GM18507 (cell line): ENCODE measurements around the gene NBAS.
"Not testable (repeated sequence)": the region's sequence is repeated elsewhere in the genome, so short reads cannot be mapped to it uniquely, and the experiment has no call there.

Experiments
- DNase-seq: peaks from one replicate; pipeline ENCODE4 v3.0.0; 2011; ENCODE audit warnings: low read depth; ENCODE audit not compliant: insufficient read length; ENCODE audit errors: extremely low spot score
- FAIRE-seq: peaks from 2 replicates; lab custom pipeline; 2011; peaks lifted over from hg19 to GRCh38; lab: Jason Lieb, UNC

NBAS gene

GRCh38 chr2:15538792-15539191 is 22.3 kb downstream of the NBAS start:
- FAIRE-seq: no peak

DNA sequence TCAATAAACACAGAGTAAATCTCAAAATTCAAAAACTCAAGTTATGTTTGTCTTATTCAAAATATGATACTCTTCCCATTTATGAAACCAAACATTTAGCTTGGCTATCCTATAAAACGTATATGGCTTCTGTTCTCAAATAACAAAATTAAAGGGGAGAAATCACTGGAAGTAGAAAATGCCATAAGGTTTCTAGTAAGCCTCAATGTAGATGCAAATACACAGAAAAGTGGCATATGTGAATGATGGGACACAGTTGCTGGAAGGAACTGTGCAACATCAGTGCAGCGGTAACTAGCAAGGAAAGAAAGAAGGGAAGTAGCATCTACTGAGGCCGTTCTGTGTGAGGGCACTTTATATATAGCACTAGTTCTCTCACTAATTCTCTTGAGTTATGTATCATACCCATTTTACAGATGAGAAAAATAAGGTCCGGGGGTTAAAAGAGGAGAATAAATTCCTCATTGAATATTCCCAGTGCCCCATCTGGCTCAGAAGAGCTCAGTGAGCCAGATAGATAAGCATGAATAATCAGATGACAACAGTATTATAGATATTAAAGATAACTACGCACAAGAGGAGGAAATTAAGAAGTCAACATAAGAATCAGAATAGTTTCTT is 27.2 kb downstream of the NBAS start:
- FAIRE-seq (no peak), DNase-seq (no peak)

More at GRCh38 chr2:15538792-15539191, 22.3 kb downstream of the NBAS start:
- DNase-seq: no peak

- DNase-seq (no peak), FAIRE-seq (no peak)
These were observed 28.1 kb downstream of the NBAS start for GRCh38 chr2:15532996-15533395.

DNA sequence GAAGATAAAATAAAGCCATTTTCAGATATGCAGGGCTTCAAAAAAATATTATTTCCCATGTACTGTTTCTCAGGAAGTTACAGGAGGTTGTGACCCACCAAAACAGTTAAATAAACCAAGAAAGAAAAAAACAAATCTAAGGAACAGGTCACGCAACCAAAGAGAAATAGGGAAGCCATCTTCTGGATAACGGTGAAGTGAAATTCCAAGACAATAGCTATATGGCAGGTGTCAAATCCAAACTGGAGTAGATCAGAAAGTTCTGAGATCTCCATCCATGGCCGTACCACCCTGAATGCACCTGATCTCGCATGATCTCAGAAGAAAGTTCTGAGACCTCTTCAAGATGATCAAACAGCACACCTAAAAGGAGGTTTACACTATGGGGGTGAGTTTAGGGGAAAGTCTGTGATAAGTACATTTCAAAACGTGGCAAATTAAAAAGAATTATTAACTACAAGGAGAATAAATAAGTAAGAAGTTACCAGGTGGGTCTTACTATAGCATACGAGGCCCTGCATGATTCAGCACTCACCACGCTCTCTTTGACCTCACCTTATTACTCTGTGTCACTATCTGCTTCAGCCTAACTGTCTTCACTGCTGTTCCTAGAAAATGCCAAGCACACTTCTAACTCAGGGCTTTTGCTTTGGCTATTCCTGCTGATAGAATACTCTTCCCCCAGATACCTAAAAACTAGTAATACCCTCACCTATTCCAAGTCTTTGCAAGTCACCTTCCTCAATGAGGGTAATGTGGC is 29.9 kb downstream of the NBAS start:
- no peak for FAIRE-seq
- no peak for DNase-seq

DNA sequence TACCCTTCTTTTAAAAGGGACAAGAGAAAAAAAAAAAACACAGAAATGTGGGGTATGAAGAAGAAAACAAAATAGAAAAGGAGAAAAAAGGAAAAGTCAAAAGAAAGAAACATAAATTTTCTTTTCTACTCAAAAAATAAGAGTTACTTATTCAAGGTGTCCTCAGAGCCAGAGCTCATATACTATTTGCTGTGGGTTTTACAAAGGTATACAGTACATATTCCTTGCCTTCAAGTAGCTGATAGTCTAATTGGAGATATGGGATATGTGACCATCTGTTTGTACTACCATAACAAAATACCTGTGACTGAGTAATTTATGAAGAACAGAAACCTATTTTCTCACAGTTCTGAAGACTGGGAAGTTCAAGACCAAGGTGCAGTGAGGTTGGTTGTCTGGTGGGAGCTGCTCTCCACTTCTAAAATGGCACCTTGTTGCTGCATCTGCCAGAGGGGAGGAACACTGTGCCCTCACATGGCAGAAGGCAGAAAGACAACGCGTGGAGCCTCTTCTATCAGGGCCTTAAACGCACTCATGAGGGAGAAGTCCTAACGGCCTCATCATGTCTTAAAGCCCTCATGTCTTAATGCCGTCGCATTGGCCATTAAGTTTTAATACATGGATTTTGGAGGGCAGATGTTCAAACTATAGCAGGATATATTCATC is 33.9 kb downstream of the NBAS start:
- FAIRE-seq: no peak
- DNase-seq: no peak

DNA sequence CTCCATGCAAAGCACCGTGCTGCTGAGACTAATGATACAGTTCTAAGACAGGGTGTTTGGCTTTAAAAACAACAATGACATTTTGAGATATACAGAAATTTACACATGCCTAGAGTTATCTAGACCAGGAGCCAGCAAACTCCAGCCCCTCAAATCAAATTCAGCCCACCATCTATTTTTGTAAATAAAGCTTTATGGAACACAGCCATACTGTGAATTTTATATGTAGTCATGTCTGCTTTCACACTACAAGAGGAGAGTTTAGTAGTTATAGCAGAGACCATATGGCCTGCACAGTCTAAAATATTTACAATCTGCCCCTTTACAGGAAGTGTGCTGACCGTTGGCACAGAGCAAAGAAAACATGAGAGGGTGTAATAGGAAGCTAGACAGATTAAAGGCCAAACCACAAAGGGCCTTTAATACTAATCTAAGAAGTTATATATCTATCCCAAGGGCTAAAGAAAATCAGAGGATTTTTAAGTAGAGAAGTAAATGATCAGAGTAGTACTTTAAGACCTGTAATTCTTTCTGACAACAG is 39.4 kb downstream of the NBAS start:
- DNase-seq (no peak), FAIRE-seq (no peak)

GRCh38 chr2:15520346-15520745 is 40.8 kb downstream of the NBAS start:
- DNase-seq (no peak), FAIRE-seq (no peak)

DNA sequence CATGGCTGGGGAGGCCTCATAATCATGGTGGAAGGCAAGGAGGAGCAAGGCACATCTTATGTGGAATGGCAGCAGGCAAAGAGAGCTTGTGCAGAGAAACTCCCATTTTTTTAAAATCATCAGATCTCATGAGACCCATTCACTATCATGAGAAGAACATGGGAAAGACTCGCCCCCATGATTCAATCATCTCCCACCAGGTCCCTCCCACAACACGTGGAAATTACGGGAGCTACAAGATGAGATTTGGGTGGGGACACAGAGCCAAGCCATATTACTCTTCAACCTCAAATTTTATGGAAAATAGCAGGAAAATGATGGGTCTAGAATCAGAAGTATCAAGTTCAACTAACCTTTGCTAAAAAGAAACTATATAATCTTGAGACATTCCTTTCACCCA is 42.4 kb downstream of the NBAS start:
- not testable (repeated sequence) for FAIRE-seq, DNase-seq

DNA sequence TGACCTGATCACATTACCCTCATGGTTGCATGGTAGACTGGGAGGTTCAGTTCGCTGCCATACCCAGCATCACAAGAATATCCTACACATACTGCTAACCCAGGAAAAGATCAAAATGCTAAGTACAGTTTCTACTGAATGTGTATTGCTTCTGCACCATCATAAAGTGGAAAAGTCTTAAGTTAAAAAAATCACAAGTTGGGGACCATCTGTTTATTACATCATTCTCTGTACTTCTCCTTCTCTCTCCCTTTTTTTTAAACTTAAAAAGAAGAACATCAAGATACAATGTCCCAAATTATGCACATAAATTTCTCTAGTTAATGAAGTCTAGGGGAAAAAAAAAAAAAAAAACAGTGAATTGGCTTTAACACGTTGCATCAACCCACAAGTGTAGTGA is 43.3 kb downstream of the NBAS start:
- no peak for DNase-seq
- no peak for FAIRE-seq

DNA sequence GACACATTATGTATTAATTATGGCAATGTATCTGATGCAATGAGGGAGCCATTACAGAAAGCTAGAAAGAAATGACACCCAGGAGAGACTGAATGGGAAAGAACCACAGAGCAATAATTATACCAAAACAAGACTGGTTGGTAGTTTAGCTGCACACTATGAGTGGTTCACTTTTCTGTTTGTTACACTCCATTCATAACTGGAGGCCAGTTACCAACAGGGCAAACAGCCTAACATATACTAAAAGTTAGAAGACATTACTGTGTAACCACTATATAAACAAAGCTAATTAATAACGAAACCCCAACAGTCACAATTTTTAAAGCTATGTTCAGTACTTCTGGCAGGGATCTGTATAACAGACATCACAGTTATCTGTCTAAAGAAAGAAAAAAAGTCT is 49.4 kb downstream of the NBAS start:
- no peak for FAIRE-seq
- no peak for DNase-seq

GRCh38 chr2:15510552-15510951 is 50.6 kb downstream of the NBAS start:
- DNase-seq: no peak
- FAIRE-seq: no peak

- DNase-seq (no peak), FAIRE-seq (no peak)
These were observed 51.0 kb downstream of the NBAS start for GRCh38 chr2:15510131-15510530.

GRCh38 chr2:15507697-15508096 is 53.4 kb downstream of the NBAS start:
- FAIRE-seq (no peak), DNase-seq (no peak)

- DNase-seq: no peak
- no peak for FAIRE-seq
These were observed 54.1 kb downstream of the NBAS start for GRCh38 chr2:15507061-15507460.

GRCh38 chr2:15506229-15506819 is 54.8 kb downstream of the NBAS start:
- no peak for FAIRE-seq
- no peak for DNase-seq

DNA sequence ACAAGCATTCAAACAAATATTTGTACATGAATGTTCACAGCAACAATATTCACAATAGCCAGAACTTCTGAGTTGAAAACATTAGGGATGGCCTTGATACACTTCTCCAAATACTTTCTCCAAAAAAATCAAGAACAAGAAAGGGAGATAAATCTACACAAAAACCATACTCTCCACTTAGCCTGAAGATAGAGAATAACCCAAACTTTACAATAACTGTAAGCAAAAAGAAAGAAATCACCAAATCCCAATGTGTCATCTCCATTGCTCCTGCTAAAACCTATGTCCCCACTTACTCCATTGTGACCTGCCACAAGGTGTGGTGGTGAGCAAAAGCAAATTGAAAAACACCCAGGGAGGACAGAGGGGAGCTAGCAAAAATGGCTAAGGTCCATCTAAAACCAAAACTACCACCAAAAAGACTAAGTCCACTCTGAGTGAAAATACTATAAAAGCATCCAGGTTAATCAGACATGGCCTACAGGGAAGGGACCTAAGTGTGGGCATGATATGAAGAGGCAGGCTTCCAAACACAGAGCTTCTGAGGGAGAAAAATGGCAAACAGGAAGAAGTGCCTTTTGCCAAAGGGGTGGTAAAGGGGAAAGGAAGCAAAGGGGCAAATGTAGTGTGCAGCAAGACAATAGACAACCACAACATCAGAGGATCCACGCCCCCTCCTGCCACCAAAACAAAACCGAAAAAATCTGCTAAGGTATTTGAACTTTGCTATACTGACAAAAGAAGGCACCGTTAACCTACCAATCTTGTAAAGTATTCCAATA is 56.1 kb downstream of the NBAS start:
- no peak for DNase-seq
- no peak for FAIRE-seq

GRCh38 chr2:15499251-15499650 is 61.9 kb downstream of the NBAS start:
- DNase-seq, FAIRE-seq: not testable (repeated sequence)

DNA sequence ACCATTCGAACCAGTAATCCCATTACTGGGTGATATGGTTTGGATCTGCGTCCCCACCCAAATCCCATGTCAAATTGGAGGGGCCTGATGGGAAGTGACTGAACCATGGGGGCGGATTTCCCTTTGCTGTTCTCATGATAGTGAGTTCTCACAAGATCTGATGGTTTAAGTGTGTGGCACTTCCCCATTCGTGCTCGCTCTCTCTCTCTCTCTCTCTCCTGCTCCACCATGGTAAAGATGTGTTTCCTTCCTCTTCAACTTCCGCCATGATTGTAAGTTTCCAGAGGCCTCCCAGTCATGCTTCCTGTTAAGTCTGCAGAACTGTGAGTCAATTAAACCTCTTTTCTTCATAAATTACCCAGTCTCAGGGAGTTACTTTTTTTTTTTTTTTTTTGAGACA is 62.6 kb downstream of the NBAS start:
- no peak for FAIRE-seq
- DNase-seq: no peak

DNA sequence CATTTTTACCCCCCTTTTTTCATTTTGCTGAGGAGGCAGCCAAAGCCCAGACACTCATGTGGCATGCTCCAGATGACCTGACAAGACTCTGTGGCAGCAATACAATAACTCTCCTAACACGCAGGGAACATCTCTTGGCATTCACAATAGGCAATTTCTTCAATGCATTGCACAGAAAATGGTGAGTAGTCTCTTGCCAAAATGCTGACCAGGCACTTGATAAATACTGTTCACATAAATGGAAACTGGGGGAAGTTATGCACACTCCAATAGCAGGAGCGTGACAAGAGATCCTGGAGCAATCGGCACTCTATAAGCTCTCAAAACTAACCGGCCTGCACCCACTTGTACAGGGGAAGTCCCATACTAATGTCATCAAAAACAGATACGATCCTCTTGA is 66.3 kb downstream of the NBAS start:
- DNase-seq (no peak), FAIRE-seq (no peak)
